ENCODE results near the gene XPR1. TPM values are rescaled to one million over a fixed set of nuclear protein-coding genes. Genes with fewer than 3 reads are reported as not detected.
A peak's percentile ranks its signal among the peaks of the same experiment; 100 is the strongest.

The XPR1 gene
- total and polyA plus RNA-seq, 2 experiments from 2014 or later: 4.9 to 15.6 TPM

DNA sequence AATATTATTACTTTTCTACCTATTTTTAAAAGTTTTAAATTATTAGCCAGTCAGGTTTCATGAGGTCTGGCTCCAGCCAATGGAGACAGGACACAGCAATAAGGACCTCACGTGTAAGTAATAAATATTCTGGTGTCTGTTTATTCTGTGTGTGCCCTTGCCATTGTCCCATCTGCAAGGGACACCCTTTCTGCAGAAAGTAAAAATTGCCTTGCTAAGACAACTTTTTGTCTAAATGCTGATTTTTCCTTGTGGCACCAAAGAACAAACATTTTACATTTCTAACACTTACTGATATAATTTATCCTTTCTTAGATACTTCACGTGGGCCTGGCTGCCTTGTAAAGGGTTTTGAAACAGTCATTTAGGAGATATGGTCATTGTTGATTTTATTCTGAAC is 43.7 kb upstream of the XPR1 start:
- no peak for DNase-seq
- Histone ChIP-seq H3K27me3 (replicated peaks; ENCODE audit: insufficient read depth) (no peaks in the 10 kb centered on the region), H3K4me3 (no peak overlapping the region), H3K79me2 (ENCODE audit: insufficient read depth) (no peaks in the 10 kb centered on the region), H3K27ac (no peak overlapping the region), H3K9me2 (ENCODE audit: insufficient read depth) (no peaks in the 10 kb centered on the region), H4K20me1 (ENCODE audit: insufficient read depth) (no peaks in the 10 kb centered on the region), H3K36me3 (ENCODE audit: low read depth) (no peaks in the 10 kb centered on the region), H3K9ac (no peak overlapping the region), H3F3A (ENCODE audit: insufficient read depth) (peaks cover 21% of the 10 kb centered on the region), H3K4me1 (ENCODE audit: insufficient read depth) (peaks cover 25% of the 10 kb centered on the region), H3K9me3 (ENCODE audit: low read depth) (no peaks in the 10 kb centered on the region), H2AFZ (no peak overlapping the region), H3K4me2 (ENCODE audit: unreplicated experiment) (no peak overlapping the region)
- TF ChIP-seq EZH2phosphoT487 (IDR thresholded peaks at IDR 0.05; ENCODE audit: insufficient read depth, low read depth): no peak
- TF ChIP-seq EZH2 (IDR thresholded peaks at IDR 0.05; ENCODE audit: insufficient read depth, poor library complexity, severe bottlenecking): no peak
- in situ Hi-C loops (cut with MboI): no loop called here
- WGBS, 2 experiments (ENCODE audit: low coverage in 1 of 2, low lambda C conversion rate in 2 of 2, missing lambda C conversion rate in 2 of 2): 38 to 40% methylated on average over 2 of the region's 2 CpGs

DNA sequence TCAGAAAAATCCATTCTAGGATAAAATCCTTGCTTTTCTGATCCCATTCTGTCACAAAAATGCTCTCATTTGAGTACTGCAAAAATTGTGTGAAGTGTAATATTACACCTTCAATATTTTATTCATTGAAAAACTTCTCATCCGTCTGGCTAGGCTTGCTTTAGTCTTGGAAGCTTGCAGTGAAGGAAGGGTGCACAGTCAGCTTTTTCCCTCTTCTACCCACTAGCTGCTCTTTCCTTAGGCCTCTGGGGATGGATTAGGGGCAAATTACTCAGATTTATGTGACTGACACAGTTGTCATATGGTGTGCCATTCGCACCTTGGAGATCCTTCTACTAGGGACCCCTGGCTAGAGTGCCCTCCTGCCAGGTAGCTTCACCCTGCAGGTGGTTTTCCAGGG is 40.9 kb upstream of the XPR1 start:
- in situ Hi-C loops (cut with MboI): no loop called here
- no peak overlapping the region for H3K4me2 ChIP-seq (ENCODE audit: unreplicated experiment)
- TF ChIP-seq EZH2 (IDR thresholded peaks at IDR 0.05; ENCODE audit: insufficient read depth, poor library complexity, severe bottlenecking) (no peak), EZH2phosphoT487 (IDR thresholded peaks at IDR 0.05; ENCODE audit: insufficient read depth, low read depth) (no peak)
- H3K9me2 ChIP-seq (ENCODE audit: insufficient read depth): no peaks in the 10 kb centered on the region
- no peak for DNase-seq
- 39 to 50% methylated on average over 2 of the region's 2 CpGs for WGBS, 2 experiments (ENCODE audit: low coverage in 1 of 2, low lambda C conversion rate in 2 of 2, missing lambda C conversion rate in 2 of 2)
- no peaks in the 10 kb centered on the region for H3K79me2 ChIP-seq (ENCODE audit: insufficient read depth)
- peaks cover 15% of the 10 kb centered on the region for H3K4me1 ChIP-seq (ENCODE audit: insufficient read depth)
- no peaks in the 10 kb centered on the region for H3K9me3 ChIP-seq (ENCODE audit: low read depth)
- peaks cover 8% of the 10 kb centered on the region for H3F3A ChIP-seq (ENCODE audit: insufficient read depth)
- no peaks in the 10 kb centered on the region for H3K36me3 ChIP-seq (ENCODE audit: low read depth)
- no peak overlapping the region for H3K27ac ChIP-seq
- H3K4me3 ChIP-seq: no peak overlapping the region
- H3K9ac ChIP-seq: no peak overlapping the region
- no peaks in the 10 kb centered on the region for H4K20me1 ChIP-seq (ENCODE audit: insufficient read depth)
- H3K27me3 ChIP-seq (replicated peaks; ENCODE audit: insufficient read depth): no peaks in the 10 kb centered on the region
- no peak overlapping the region for H2AFZ ChIP-seq

DNA sequence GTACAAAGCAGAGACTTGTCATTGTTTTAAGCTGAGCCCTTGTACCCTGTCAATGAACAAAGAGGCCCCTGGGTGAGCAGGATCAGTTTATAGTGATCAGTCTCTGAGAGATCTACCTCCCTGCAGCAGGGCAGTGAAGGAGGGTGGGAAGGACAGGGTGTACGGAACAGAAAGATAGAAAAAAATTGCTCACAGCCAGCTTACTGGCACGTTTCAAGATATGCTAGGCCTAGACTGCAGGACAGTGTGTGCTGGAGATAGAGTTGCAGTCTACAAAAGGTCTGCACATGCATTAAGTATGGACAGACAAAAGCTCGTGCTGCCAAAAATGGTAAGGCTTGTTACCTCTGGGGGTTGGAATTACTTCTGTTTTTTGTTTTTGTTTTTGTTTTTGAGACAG is 38.4 kb upstream of the XPR1 start:
- no peaks in the 10 kb centered on the region for H3K9me2 ChIP-seq (ENCODE audit: insufficient read depth)
- H3K36me3 ChIP-seq (ENCODE audit: low read depth): no peaks in the 10 kb centered on the region
- no peak overlapping the region for H3K4me2 ChIP-seq (ENCODE audit: unreplicated experiment)
- in situ Hi-C loops (cut with MboI): no loop called here
- WGBS, 2 experiments (ENCODE audit: low coverage in 1 of 2, low lambda C conversion rate in 2 of 2, missing lambda C conversion rate in 2 of 2): 45 to 54% methylated on average over 3 of the region's 3 CpGs
- no peaks in the 10 kb centered on the region for H3F3A ChIP-seq (ENCODE audit: insufficient read depth)
- no peak for DNase-seq
- no peaks in the 10 kb centered on the region for H3K27me3 ChIP-seq (replicated peaks; ENCODE audit: insufficient read depth)
- H4K20me1 ChIP-seq (ENCODE audit: insufficient read depth): no peaks in the 10 kb centered on the region
- H3K27ac ChIP-seq: no peak overlapping the region
- H2AFZ ChIP-seq: no peak overlapping the region
- H3K79me2 ChIP-seq (ENCODE audit: insufficient read depth): no peaks in the 10 kb centered on the region
- no peak overlapping the region for H3K4me3 ChIP-seq
- no peaks in the 10 kb centered on the region for H3K4me1 ChIP-seq (ENCODE audit: insufficient read depth)
- no peak overlapping the region for H3K9ac ChIP-seq
- TF ChIP-seq EZH2phosphoT487 (IDR thresholded peaks at IDR 0.05; ENCODE audit: insufficient read depth, low read depth): no peak
- TF ChIP-seq EZH2 (IDR thresholded peaks at IDR 0.05; ENCODE audit: insufficient read depth, poor library complexity, severe bottlenecking): no peak
- no peaks in the 10 kb centered on the region for H3K9me3 ChIP-seq (ENCODE audit: low read depth)

DNA sequence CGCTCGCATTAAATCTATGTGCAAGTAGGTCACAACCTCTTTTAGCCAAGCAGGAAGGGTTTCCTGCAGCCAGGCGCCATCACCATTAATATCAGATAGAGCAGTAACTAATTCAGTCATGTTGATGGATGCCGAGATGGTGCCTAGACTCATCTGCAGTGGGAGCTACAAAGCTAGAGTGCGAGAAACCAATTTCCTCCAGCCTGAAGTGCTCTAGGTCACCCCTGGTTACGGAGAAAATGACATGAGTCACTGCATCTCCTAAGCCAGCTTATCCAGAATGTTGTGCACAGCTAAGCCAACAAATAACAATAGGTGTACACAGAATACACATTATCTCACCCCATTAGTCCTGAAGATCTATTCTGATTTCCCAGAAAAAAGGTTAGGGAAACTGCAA is 37.1 kb upstream of the XPR1 start:
- Histone ChIP-seq H3K9me3 (ENCODE audit: low read depth) (no peaks in the 10 kb centered on the region), H3K4me3 (no peak overlapping the region), H3K9ac (no peak overlapping the region), H3K36me3 (ENCODE audit: low read depth) (no peaks in the 10 kb centered on the region), H3K4me1 (ENCODE audit: insufficient read depth) (no peaks in the 10 kb centered on the region), H3K9me2 (ENCODE audit: insufficient read depth) (no peaks in the 10 kb centered on the region), H2AFZ (no peak overlapping the region), H4K20me1 (ENCODE audit: insufficient read depth) (no peaks in the 10 kb centered on the region), H3K27me3 (replicated peaks; ENCODE audit: insufficient read depth) (0 out of 2 replicates have a peak, but pooled peaks cover 3% of the 10 kb centered on the region), H3K79me2 (ENCODE audit: insufficient read depth) (no peaks in the 10 kb centered on the region), H3F3A (ENCODE audit: insufficient read depth) (no peaks in the 10 kb centered on the region), H3K4me2 (ENCODE audit: unreplicated experiment) (no peak overlapping the region), H3K27ac (no peak overlapping the region)
- in situ Hi-C loops (cut with MboI): no loop called here
- TF ChIP-seq EZH2 (IDR thresholded peaks at IDR 0.05; ENCODE audit: insufficient read depth, poor library complexity, severe bottlenecking): no peak
- no peak for TF ChIP-seq EZH2phosphoT487 (IDR thresholded peaks at IDR 0.05; ENCODE audit: insufficient read depth, low read depth)
- 62 to 67% methylated on average over 6 of the region's 6 CpGs for WGBS, 2 experiments (ENCODE audit: low coverage in 1 of 2, low lambda C conversion rate in 2 of 2, missing lambda C conversion rate in 2 of 2)
- DNase-seq: peak; percentile 27

DNA sequence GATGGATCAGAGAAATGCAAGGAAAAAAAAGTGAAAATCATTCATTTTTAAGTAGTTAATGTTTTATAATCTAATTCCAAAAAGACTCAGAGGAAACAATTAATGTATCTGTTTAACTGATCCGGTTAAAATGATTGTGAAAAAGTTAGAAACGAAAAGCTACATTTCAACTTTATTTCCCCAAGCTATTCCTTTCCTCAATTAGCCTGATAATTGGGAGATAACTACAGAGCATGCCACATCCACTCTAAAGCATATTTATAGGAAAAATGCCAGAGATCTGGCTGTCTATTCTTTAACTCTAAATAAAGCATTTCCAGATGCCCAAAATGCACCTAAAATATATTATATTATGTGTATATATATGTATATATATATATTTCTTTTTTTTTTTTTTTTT is 35.9 kb upstream of the XPR1 start:
- DNase-seq: no peak
- in situ Hi-C loops (cut with MboI): no loop called here
- no peaks in the 10 kb centered on the region for H3K79me2 ChIP-seq (ENCODE audit: insufficient read depth)
- H4K20me1 ChIP-seq (ENCODE audit: insufficient read depth): no peaks in the 10 kb centered on the region
- H3K36me3 ChIP-seq (ENCODE audit: low read depth): no peaks in the 10 kb centered on the region
- no peak overlapping the region for H2AFZ ChIP-seq
- H3K4me3 ChIP-seq: no peak overlapping the region
- H3K9me3 ChIP-seq (ENCODE audit: low read depth): no peaks in the 10 kb centered on the region
- H3K27me3 ChIP-seq (replicated peaks; ENCODE audit: insufficient read depth): 0 out of 2 replicates have a peak, but pooled peaks cover 3% of the 10 kb centered on the region
- no peaks in the 10 kb centered on the region for H3F3A ChIP-seq (ENCODE audit: insufficient read depth)
- TF ChIP-seq EZH2phosphoT487 (IDR thresholded peaks at IDR 0.05; ENCODE audit: insufficient read depth, low read depth): no peak
- TF ChIP-seq EZH2 (IDR thresholded peaks at IDR 0.05; ENCODE audit: insufficient read depth, poor library complexity, severe bottlenecking): no peak
- no peak overlapping the region for H3K4me2 ChIP-seq (ENCODE audit: unreplicated experiment)
- 0 to 2% methylated on average over 2 of the region's 2 CpGs for WGBS, 2 experiments (ENCODE audit: low coverage in 1 of 2, low lambda C conversion rate in 2 of 2, missing lambda C conversion rate in 2 of 2)
- no peaks in the 10 kb centered on the region for H3K4me1 ChIP-seq (ENCODE audit: insufficient read depth)
- no peak overlapping the region for H3K27ac ChIP-seq
- no peaks in the 10 kb centered on the region for H3K9me2 ChIP-seq (ENCODE audit: insufficient read depth)
- no peak overlapping the region for H3K9ac ChIP-seq

Measured in GM23248 (cell line).